Stomach (tissue), 9 donors: ENCODE data around the gene TMEM14B. TPM values are rescaled to one million over a fixed set of nuclear protein-coding genes. Genes with fewer than 3 reads are reported as not detected.

Experiments
- DNase-seq, 2 donors: peaks; one replicate each; pipeline versions ENCODE4 v3.0.0 to v3.0.0-alpha.2; 2013 to 2019
- H3K27ac ChIP-seq, 5 donors: fragments of 200-600 bp in 4 of 5; sonication (generic) in 4 of 5; one replicate each; pipeline ENCODE4 v1.5.1; 2013 to 2019; ENCODE audit warnings: mild to moderate bottlenecking in 1 of 5, moderate library complexity in 1 of 5
- H3K27me3 ChIP-seq, 3 donors: fragments of 200-600 bp; sonication (generic); one replicate each; pipeline ENCODE4 v1.5.1; 2017 to 2019; ENCODE audit warnings: mixed run types in 1 of 3
- H3K36me3 ChIP-seq, 4 donors: fragments of 200-600 bp; sonication (generic); 1 replicate in 3 of 4; 2 replicates in 1 of 4; pipeline ENCODE4 v1.5.1; 2016 to 2019
- H3K4me1 ChIP-seq, 4 donors: fragments of 200-600 bp; sonication (generic); one replicate each; pipeline ENCODE4 v1.5.1; 2016 to 2019
- H3K4me3 ChIP-seq, 4 donors: fragments of 200-600 bp; sonication (generic) in 3 of 4; one replicate each; pipeline ENCODE4 v1.5.1; 2016 to 2019; ENCODE audit warnings: mild to moderate bottlenecking in 1 of 4
- H3K9me3 ChIP-seq, 4 donors: fragments of 200-600 bp; sonication (generic); one replicate each; pipeline ENCODE4 v1.5.1; 2016 to 2019
- CTCF ChIP-seq, 7 experiments: fragments of 450-650 bp in 4 of 7; fragments of 200-600 bp in 3 of 7; sonication (generic) in 3 of 7; IDR thresholded peaks; one replicate each; pipeline ENCODE4 v1.5.1; 2016 to 2019; ENCODE audit warnings: antibody characterized with exemption in 7 of 7, control low read depth in 2 of 7, mild to moderate bottlenecking in 1 of 7
- EP300 ChIP-seq: sonication (generic); formaldehyde crosslinking; IDR thresholded peaks from one replicate; pipeline ENCODE4 v1.6.1; 2017; ENCODE audit warnings: antibody characterized with exemption
- POLR2A ChIP-seq, 4 donors: fragments of 450-650 bp; IDR thresholded peaks; one replicate each; pipeline ENCODE4 v1.6.1; 2016; ENCODE audit warnings: antibody characterized with exemption in 4 of 4, control low read depth in 2 of 4, mild to moderate bottlenecking in 1 of 4, moderate library complexity in 1 of 4
- POLR2AphosphoS5 ChIP-seq, 3 donors: sonication (generic); formaldehyde crosslinking; IDR thresholded peaks; one replicate each; pipeline ENCODE4 v1.6.1; 2016; ENCODE audit warnings: antibody characterized with exemption in 3 of 3
- WGBS, 5 donors: extraction: QIAGEN DNeasy Blood & Tissue Kit in 3 of 5; methylation state at CpG; one replicate each; pipeline versions ENCODE4 v1.1.5 to v1.1.7; 2013 to 2018; 5-methylcytosine and 5-hydroxymethylcytosine counted together
- intact Hi-C: fragments of 100-400 bp; cut with DNase I; formaldehyde crosslinking; loops from one replicate; pipeline ENCODE4 v1.15.1; 2023; ENCODE audit warnings: low total_unique reads
- polyA plus RNA-seq, 3 donors: library from polyadenylated mRNA; stranded (reverse); fragments of 200-250 nt; gene quantifications; one replicate each; pipeline ENCODE4 v1.2.3, GENCODE V29; 2013
- small RNA-seq, 4 donors: library from RNA; depleted of rRNA; stranded (forward); fragments of <200 nt; gene quantifications; one replicate each; pipeline ENCODE3, GENCODE V24; 2016
- total RNA-seq, 5 donors: library from RNA; depleted of rRNA; stranded (reverse); fragments of >200 nt; gene quantifications; one replicate each; pipeline versions ENCODE4 v1.1.0 to v1.2.3, GENCODE V29; 2014 to 2016
- donor health status: healthy with polysubstance abuse.
- donor health status: Bipolar disorder and iron deficiency.
- donor health status: healthy.

TMEM14B gene
- total and polyA plus RNA-seq, 8 donors = 35.3 to 108 (median 83.9) TPM

- H3K27ac ChIP-seq = no peak overlapping the region
- peaks cover 0 to 28% (median 14%) of the 10 kb centered on the region in 4 donors for H3K36me3 ChIP-seq
- H3K4me3 ChIP-seq = no peak overlapping the region
- no peaks in the 10 kb centered on the region for H3K4me1 ChIP-seq
- TF ChIP-seq EP300 (no peak), POLR2AphosphoS5 (IDR thresholded peaks at IDR 0.05) (no peak), POLR2A (IDR thresholded peaks at IDR 0.05) (no peak), CTCF (IDR thresholded peaks at IDR 0.05) (no peak)
- 68 to 72% (median 71%) methylated on average over 3 of the region's 3 CpGs for WGBS, 5 donors
- no peaks in the 10 kb centered on the region for H3K9me3 ChIP-seq
- no peak for DNase-seq
- no peaks in the 10 kb centered on the region for H3K27me3 ChIP-seq
- intact Hi-C loops = no loop called here
Measured at GRCh38 chr6:10794239-10794638, 46.6 kb downstream of the TMEM14B start.

GRCh38 chr6:10800810-10801209 is 53.2 kb downstream of the TMEM14B start:
- intact Hi-C loops = loop anchor here (5.0 kb wide), 1 partner anchor 324 kb away; no protein-coding TSS in a partner anchor
- peak in 1 of 2 donors; percentile 12 for DNase-seq
- no peak for TF ChIP-seq POLR2A (IDR thresholded peaks at IDR 0.05)
- no peak for TF ChIP-seq POLR2AphosphoS5 (IDR thresholded peaks at IDR 0.05)
- TF ChIP-seq CTCF (IDR thresholded peaks at IDR 0.05) = no peak
- TF ChIP-seq EP300 = no peak
- WGBS, 5 donors = 32 to 58% (median 54%) methylated on average over 3 of the region's 3 CpGs
- H3K27me3 ChIP-seq = no peaks in the 10 kb centered on the region
- H3K36me3 ChIP-seq = no peaks in the 10 kb centered on the region
- H3K9me3 ChIP-seq = no peaks in the 10 kb centered on the region
- H3K4me1 ChIP-seq = no peaks in the 10 kb centered on the region
- H3K27ac ChIP-seq = no peak overlapping the region
- no peak overlapping the region for H3K4me3 ChIP-seq

- 40 to 45% (median 44%) methylated on average over 2 of the region's 2 CpGs for WGBS, 5 donors
- Histone ChIP-seq H3K4me1 (no peaks in the 10 kb centered on the region), H3K4me3 (no peak overlapping the region), H3K27ac (no peak overlapping the region), H3K9me3 (no peaks in the 10 kb centered on the region), H3K27me3 (no peaks in the 10 kb centered on the region), H3K36me3 (no peaks in the 10 kb centered on the region)
- TF ChIP-seq EP300 (no peak), POLR2AphosphoS5 (IDR thresholded peaks at IDR 0.05) (peak in 1 of 3 donors; percentile 8), POLR2A (IDR thresholded peaks at IDR 0.05) (no peak), CTCF (IDR thresholded peaks at IDR 0.05) (peak in 5 of 7 experiments; percentile 74 to 98 (median 95))
- DNase-seq = peak; percentile 63 to 85
- intact Hi-C loops = loop anchor here (5.0 kb wide), 1 partner anchor 324 kb away; no protein-coding TSS in a partner anchor
Measured at GRCh38 chr6:10801224-10801848, 53.7 kb downstream of the TMEM14B start.

Small RNA genes within 50 kb of the gene (small RNA-seq; reads per million reads assigned to genes)
- gene RNA5SP203 = 0 to 0.15 (median 0) reads per million in 4 donors

Other genes starting within 250 kb of the TMEM14B start
- gene GCNT2, start 226.5 kb upstream of the TMEM14B start, total RNA-seq = 100 to 1,000 TPM in 1 of 5 donors, 10 to 100 TPM in 4; 22.0 to 132 (median 50.0) TPM
- 10 to 100 TPM in 1 of 3 donors, 1 to 10 TPM in 2; 4.5 to 11.6 (median 7.3) TPM for gene GCNT2, start 226.5 kb upstream of the TMEM14B start, polyA plus RNA-seq
- 1 to 10 TPM in 1 of 5 donors, not detected in 4; 3.2 TPM for gene C6orf52, start 53.2 kb upstream of the TMEM14B start, total RNA-seq
- gene C6orf52, start 53.2 kb upstream of the TMEM14B start, polyA plus RNA-seq = 1 to 10 TPM in 2 of 3 donors, not detected in 1; 1.8 to 2.8 TPM
- gene PAK1IP1, start 52.8 kb upstream of the TMEM14B start, total RNA-seq = 10 to 100 TPM in 1 of 5 donors, 1 to 10 TPM in 3, not detected in 1; 1.3 to 12.3 (median 5.7) TPM
- gene PAK1IP1, start 52.8 kb upstream of the TMEM14B start, polyA plus RNA-seq = 10 to 100 TPM; 11.2 to 13.9 (median 11.6) TPM
- gene TMEM14C, start 24.7 kb upstream of the TMEM14B start, total RNA-seq = 10 to 100 TPM in 4 of 5 donors, 1 to 10 TPM in 1; 1.4 to 99.5 (median 67.0) TPM
- gene TMEM14C, start 24.7 kb upstream of the TMEM14B start, polyA plus RNA-seq = 100 to 1,000 TPM; 119 to 139 (median 119) TPM
- 1 to 10 TPM in 1 of 5 donors, not detected in 4; 1.0 TPM for gene MAK, start 90.7 kb downstream of the TMEM14B start, total RNA-seq
- gene MAK, start 90.7 kb downstream of the TMEM14B start, polyA plus RNA-seq = under 1 TPM in 2 of 3 donors, not detected in 1; 0.05 to 0.06 TPM
- gene GCM2, start 134.2 kb downstream of the TMEM14B start, total RNA-seq = not detected
- gene GCM2, start 134.2 kb downstream of the TMEM14B start, polyA plus RNA-seq = not detected
- 1 to 10 TPM in 1 of 5 donors, under 1 TPM in 1, not detected in 3; 0.58 to 2.6 TPM for gene SYCP2L, start 139.2 kb downstream of the TMEM14B start, total RNA-seq
- under 1 TPM in 1 of 3 donors, not detected in 2; 0.15 TPM for gene SYCP2L, start 139.2 kb downstream of the TMEM14B start, polyA plus RNA-seq